ENCODE data around the gene DNMT3A. TPM values are rescaled to one million over a fixed set of nuclear protein-coding genes. Genes with fewer than 3 reads are reported as not detected.

Gene DNMT3A
- total RNA-seq, 4 donors from 2014 or later: 8.0 to 18.0 (median 9.3) TPM

GRCh38 chr2:25361261-25362048 lies 19.7 kb upstream of the DNMT3A start:
- no peak for TF ChIP-seq CTCF (IDR thresholded peaks at IDR 0.05)
- ATAC-seq (ENCODE audit: low FRiP score) (no peak), DNase-seq (ENCODE audit: low spot score) (no peak)

- DNase-seq (ENCODE audit: low spot score) (no peak), ATAC-seq (ENCODE audit: low FRiP score) (no peak)
- no peak for TF ChIP-seq CTCF (IDR thresholded peaks at IDR 0.05)
Observed at GRCh38 chr2:25358836-25359235, 17.1 kb upstream of the DNMT3A start.

- no peak for ATAC-seq (ENCODE audit: low FRiP score)
- no peak for DNase-seq (ENCODE audit: low spot score)
- no peak for TF ChIP-seq CTCF (IDR thresholded peaks at IDR 0.05)
Observed at GRCh38 chr2:25358249-25358815, 16.6 kb upstream of the DNMT3A start.

GRCh38 chr2:25356088-25356487 lies 14.4 kb upstream of the DNMT3A start:
- no peak for TF ChIP-seq CTCF (IDR thresholded peaks at IDR 0.05)
- DNase-seq (ENCODE audit: low spot score) (no peak), ATAC-seq (ENCODE audit: low FRiP score) (no peak)

GRCh38 chr2:25355270-25355669 lies 13.5 kb upstream of the DNMT3A start:
- no peak for ATAC-seq (ENCODE audit: low FRiP score)
- DNase-seq (ENCODE audit: low spot score): no peak
- TF ChIP-seq CTCF (IDR thresholded peaks at IDR 0.05): no peak

GRCh38 chr2:25354116-25354515 lies 12.4 kb upstream of the DNMT3A start:
- no peak for DNase-seq (ENCODE audit: low spot score)
- no peak for TF ChIP-seq CTCF (IDR thresholded peaks at IDR 0.05)
- ATAC-seq (ENCODE audit: low FRiP score): no peak

GRCh38 chr2:25349397-25349796 lies 7.7 kb upstream of the DNMT3A start:
- ATAC-seq (ENCODE audit: low FRiP score) (no peak), DNase-seq (ENCODE audit: low spot score) (no peak)
- no peak for TF ChIP-seq CTCF (IDR thresholded peaks at IDR 0.05)
